NCI-H187 (cell line): ENCODE results near the gene CACNA1A.
"Not testable (repeated sequence)": the region's sequence is repeated elsewhere in the genome, so short reads cannot be mapped to it uniquely, and the experiment has no call there.

Experiments used
- DNase-seq, 2 experiments: peaks; one replicate each; lab custom pipeline; 2025; lab: John Stamatoyannopoulos, UW

CACNA1A gene

DNA sequence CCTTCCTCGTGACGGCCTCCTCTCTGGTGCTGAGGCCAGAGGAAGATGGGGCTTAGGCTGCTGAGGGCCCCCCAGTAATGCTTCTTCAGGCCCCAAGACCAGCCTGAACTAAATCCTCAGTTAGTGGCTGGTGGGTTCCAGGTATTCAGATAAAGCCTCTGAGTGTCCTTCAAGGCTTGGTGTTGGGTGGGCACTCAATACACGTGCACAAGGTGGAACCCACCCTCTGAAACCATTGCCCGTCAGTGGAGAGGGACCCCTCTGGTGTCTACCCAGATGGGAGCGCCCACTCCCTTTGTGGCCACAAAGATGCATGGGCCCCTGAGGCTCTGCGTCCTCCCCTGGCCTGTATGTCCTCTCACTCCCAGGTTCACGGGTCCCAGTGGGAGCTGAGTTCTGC lies 277.0 kb downstream of the CACNA1A start:
- DNase-seq = no peak

GRCh38 chr19:13228561-13228960 lies 277.7 kb downstream of the CACNA1A start:
- DNase-seq = no peak

GRCh38 chr19:13226983-13227382 lies 279.3 kb downstream of the CACNA1A start:
- no peak for DNase-seq

DNA sequence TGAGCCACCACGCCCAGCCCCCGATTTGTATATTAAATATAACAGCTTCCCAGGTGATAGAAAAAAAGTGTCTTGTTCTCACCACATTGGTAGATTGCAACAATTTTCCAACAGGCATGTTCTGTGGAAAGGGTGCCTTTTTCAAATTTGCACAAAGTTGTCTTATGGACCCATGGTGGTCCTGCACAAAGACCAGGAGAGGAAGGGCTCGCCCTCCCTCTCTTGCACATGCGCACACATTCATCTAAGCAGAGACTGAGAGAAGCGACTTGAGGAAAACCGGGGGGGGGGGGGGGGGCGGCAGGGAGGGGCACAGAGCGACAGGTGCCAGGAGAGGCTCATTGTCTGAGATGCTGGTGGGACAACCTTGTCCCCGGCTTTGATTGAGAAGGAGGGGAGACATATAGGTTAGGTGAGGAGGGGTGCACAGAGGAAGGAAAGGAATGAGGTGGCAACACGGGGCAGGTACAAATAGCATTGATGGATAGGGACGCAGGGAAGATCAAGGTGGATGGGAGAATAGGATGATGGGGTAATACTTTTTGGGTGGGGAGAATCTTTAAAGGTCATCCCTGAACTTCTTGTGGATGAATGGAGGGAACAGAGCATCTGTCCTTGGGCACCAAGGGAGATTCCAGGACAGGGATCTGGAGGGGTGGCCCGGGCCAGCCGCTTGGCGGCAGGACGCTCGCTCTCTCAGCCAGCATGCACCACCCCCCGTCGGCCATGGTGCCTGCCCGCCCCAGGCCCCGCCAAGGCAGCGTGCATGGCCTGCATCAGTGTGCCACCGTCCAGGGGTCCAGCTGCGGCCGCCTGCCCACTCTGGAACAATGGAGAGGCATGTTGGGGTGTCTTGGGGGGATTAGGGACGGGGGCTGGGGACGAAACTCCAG lies 280.1 kb downstream of the CACNA1A start:
- no peak for DNase-seq

GRCh38 chr19:13225085-13225484 lies 281.2 kb downstream of the CACNA1A start:
- DNase-seq = no peak

GRCh38 chr19:13220847-13221246 lies 285.4 kb downstream of the CACNA1A start:
- no peak for DNase-seq

DNA sequence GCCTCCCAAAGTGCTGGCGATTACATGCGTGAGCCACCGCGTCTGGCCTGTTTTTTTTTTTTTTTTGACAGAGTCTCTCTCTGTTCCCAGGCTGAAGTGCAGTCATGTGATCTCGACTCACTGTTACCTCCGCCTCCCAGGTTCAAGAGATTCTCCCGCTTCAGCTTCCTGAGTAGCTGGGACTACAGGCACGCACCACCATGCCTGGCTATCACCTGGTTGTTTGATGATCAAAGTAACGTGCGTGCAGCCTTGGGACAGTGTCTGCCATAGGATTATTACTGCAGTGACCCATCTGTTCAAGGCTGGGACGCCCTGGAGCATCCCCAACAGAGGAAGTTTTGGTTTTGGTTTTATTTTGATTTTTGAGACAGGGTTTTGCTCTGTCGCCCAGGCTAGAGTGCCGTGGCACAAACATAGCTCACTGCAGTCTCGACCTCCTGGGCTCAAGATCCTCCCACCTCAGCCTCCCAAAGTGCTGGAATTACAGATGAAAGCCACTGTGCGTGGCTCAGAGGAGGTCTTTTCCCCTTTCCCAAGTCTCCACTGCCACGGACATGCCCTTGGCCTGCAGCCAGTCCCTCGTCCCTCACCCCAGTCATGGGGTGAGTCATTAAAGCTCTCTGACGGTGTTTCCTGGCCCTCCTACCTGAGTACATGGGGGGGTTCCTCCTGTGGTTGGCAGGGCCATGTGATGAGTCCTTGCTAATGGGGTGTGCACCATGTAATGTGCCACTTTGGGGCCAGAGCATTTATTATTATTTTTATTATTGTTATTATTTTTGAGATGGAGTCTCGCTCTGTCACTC lies 290.5 kb downstream of the CACNA1A start:
- DNase-seq = no peak

DNA sequence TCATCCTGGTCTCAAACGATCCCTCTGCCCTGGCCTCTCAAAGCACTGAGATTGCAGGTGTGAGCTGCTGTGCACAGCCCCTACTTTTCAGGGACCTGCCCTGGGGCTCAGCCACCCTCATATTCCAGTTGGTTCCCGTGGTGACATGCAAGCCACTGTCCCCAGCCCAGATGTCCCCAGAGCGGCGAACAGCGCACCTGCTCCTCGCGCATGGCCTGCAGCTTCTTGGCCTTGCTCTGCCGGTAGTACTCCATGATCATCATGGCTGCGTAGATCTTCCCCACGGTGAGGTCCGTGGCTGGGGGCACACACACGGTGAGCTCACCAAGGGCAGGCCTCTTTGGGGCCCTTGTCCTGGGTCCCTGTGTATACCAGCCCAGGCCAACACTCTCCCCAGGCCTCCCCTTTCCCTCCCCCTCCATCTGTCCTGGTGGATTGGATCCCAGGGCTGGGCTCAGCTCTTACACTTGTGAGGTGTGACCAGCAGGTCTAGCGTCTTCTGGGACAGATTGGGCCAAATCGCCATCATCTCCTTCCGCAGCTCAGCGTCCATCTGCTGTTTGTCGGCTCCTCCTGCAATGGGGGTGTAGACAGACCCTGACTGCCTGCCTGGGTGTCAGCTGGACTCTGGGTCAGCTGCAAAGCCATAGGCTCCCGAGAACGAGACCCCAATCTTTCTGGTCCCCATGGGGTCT lies 292.1 kb downstream of the CACNA1A start:
- no peak for DNase-seq

DNA sequence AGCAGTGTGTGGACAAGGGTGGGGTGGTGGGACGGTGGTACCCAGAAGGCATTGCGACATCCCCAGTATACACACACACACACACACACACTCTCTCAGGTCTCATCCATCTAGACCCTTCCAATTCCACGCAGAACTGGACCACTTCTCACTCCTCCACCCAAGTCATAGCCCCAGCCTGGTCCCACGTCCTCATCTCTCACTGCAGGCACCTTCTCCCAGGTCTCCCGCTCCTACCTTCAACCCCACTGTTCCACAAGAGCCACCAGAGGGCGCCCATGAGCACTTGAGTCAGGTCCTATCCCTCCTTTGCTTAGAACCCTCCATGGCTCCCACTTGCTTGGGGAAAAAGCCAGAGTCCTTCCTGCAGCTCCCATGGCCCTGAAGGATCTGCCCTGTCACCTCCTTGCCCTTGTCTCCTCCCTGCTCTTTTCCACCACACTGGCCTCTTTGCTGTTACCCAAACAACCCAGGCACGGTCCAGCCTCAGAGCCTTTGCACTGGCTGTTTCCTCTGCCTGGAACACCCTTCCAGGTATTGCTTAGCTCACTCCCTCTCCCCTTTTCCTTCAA lies 293.4 kb downstream of the CACNA1A start:
- no peak for DNase-seq

GRCh38 chr19:13211426-13212308 lies 294.6 kb downstream of the CACNA1A start:
- DNase-seq = no peak

DNA sequence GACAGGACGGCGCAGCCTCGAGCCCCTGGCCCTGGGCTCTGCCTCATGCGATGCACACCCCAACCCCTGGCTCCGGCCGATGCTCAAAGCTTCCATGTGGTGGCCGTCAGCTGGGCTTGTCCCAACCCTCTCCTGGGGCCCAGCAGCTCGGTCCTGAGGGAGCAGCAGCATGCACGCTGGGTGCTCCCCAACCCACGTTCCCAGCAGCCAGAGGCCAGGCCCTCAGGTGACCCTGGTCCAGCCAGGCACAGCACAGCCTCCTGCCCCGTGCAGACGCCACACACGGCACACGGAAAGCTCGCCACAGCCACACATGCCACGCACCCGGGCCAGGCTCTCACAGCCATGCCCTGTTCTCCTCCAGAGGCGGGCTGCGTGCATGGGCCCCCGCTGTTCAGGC lies 295.3 kb downstream of the CACNA1A start:
- no peak for DNase-seq

DNA sequence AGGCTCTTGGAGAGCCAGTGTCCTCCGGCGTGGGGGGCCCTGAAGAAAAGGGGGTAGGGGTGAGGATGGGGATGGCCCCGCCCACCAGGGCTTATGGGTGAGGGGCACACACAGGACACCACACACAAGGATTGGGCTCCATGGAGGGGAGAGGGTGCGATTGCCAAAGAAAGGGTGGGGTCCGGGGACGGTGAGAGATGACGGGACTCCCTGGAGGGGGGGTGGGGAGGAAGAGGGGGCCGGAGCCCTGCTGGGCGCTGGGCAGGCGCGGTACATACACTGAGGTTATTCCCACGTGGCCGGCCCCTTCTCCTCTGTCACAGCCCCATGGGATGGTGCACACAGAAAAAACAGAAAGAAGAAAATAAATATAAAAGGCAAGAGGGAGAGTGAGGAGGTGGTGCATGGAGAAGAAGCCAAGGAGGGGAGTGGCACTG lies 295.9 kb downstream of the CACNA1A start:
- no peak for DNase-seq

DNA sequence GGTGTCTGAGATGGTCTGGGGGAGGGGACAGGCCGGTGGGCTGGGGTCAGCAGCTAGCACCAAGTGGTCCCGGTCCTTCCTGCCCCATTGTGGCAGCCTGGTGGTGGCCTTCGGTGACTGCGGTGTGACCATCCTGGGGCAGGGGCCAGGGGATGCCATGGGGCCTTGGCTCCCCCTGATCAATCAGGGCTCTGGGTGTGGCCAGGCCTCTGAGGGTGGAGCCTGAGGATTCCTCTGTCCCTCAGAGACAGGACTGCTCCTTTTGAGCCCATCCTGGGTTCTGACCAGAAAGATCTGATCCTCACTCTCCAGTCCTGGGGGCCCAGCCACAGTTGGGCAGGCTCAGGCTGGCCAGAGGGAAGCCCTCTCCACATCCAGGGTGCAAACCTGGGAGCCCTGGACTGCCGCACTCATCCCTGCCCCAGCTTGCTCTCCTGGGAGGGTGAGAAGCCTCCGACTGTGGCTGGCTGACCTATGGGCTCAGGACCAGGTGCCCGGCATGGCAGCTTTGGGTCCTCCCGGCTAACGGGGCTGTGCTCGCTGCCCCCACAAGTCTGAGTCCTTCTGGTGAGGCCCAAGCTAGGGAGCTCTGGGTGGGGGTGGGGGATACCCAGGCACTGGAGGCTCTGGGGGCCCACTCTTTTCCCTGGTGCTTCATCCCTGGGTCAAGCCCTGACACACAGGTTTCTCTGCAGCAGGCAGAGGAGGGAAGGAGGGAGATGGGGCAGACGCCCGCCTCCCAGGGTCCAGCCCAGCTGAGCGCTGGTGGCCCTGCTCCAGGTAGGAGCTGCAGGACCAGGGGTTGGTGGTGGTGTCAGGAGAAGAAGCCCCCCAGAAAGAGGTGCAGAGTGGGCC lies 296.6 kb downstream of the CACNA1A start:
- DNase-seq = no peak

- no peak for DNase-seq
Measured at GRCh38 chr19:13208672-13209483, 297.4 kb downstream of the CACNA1A start.

DNA sequence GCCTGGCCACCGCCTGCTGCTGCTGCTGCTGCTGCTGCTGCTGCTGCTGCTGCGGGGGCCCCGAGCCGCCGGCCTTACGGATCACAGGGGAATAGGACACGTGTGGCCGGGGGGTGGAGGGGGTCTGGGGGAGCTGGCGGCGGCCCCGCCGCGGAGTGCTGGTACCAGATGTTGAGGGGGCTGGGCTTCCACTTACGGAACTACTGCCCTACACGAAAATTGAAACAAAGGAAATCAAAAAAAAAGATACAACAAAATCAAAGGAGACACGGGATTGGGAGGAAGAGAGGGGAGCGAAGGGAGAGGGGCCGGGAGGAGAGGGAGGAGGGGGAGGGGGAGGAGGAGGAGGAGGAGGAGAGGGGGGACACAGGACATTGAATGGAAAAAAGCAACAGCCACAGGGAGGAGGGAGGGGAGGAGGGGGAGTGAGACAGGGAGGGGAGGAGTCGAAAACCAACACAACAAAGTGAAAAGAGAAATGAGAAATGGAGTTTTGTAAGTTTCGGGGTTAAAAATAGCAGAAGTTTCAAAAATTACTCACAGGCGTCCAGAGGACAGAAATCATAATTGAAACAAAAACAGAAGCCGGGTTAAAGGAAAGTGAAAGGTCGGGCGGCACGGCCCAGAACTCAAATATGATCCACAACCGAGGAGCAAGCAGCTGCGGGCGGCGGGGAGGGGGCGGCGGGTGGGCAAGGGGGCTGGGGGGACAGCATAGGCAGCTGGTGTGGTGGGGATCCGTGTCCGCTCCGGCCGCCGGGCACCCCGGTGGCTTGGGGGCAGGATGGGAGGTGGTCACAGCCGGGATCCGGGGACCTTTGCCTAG lies 298.2 kb downstream of the CACNA1A start:
- DNase-seq = no peak

- no peak for DNase-seq
Measured at GRCh38 chr19:13207237-13207845, 298.9 kb downstream of the CACNA1A start.

- DNase-seq = no peak
Measured at GRCh38 chr19:13206587-13206986, 299.7 kb downstream of the CACNA1A start.

DNA sequence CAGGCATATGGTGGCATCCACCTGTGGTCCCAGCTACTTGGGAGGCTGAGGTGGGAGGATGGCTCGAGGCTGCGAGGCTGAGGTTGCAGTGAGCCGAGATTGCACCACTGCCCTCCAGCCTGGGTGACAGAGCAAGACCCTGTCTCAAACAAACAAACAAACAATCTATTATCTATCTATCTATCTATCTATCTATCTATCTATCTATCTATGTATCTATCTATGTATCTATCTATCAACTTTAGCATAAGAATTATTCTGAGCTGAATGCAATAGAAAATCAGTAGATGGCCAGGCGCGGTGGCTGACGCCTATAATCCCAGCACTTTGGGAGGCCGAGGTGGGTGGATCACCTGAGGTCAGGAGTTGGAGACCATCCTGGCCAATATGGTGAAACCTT lies 304.2 kb downstream of the CACNA1A start:
- not testable (repeated sequence) for DNase-seq
